Vagina (tissue), 2 donors: ENCODE data around the gene C1QTNF3.

Experiments
- CTCF ChIP-seq, 3 experiments: fragments of 450-650 bp in 2 of 3; fragments of 200-600 bp in 1 of 3; sonication (generic) in 1 of 3; IDR thresholded peaks; one replicate each; pipeline ENCODE4 v1.5.1; 2017 to 2019; ENCODE audit warnings: antibody characterized with exemption in 3 of 3, mild to moderate bottlenecking in 2 of 3, moderate library complexity in 2 of 3
- POLR2A ChIP-seq, 2 donors: fragments of 450-650 bp; IDR thresholded peaks; one replicate each; pipeline ENCODE4 v1.6.1; 2017; ENCODE audit warnings: antibody characterized with exemption in 2 of 2, mild to moderate bottlenecking in 2 of 2, moderate library complexity in 2 of 2

DNA sequence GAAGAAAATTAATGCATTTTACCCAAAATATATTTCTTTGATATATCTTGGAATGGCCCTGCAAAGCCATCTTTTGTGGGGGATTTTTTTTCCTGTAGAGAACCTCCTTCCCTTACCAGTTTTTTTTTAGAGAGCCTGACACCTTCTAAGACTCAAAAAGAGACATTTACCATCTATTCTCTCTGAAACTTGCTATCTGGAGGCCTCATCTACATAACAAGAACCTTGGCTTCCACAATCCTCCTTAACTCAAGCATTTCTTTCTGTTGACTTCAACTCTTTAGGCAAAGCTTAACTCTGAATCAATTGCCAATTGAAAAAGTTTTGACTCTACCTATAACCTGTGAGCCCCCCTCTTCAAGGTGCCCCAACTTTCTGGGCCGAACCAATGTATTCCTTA, 64.7 kb downstream of the C1QTNF3 start:
- no peak for TF ChIP-seq CTCF (IDR thresholded peaks at IDR 0.05)
- TF ChIP-seq POLR2A (IDR thresholded peaks at IDR 0.05): no peak
